GM12878 (cell line): ENCODE data around the gene C2orf74. TPM values are rescaled to one million over a fixed set of nuclear protein-coding genes. Genes with fewer than 3 reads are reported as not detected.

Experiments used
- ATAC-seq: fragments of 200-7000 bp; cut with Tn5 transposase; 3 replicates; pipeline ENCODE4 v1.9.1; 2020; ENCODE audit warnings: mild to moderate bottlenecking, moderate library complexity
- BruUV-seq: library from RNA; stranded (reverse); fragments of 400-500 nt; replicated peaks from 2 replicates; lab custom pipeline; 2021; lab: Mats Ljungman, UMichigan
- CTCF ChIA-PET: fragments of 300-600 bp; sonication (Branson Sonifier 250); formaldehyde crosslinking; extraction: SDS; loops from one replicate; lab custom pipeline; 2021; ENCODE audit warnings: inconsistent platforms; lab: Yijun Ruan, JAX
- POLR2A ChIA-PET: fragments of 350-600 bp; formaldehyde crosslinking; extraction: SDS; loops from one replicate; lab custom pipeline; 2021; ENCODE audit warnings: inconsistent platforms; lab: Charles Lee
- RAD21 ChIA-PET: fragments of 300-600 bp; sonication (Branson Sonifier 250); formaldehyde crosslinking; loops from one replicate; lab custom pipeline; 2023; ENCODE audit warnings: antibody characterized with exemption; ENCODE audit not compliant: unreplicated experiment; lab: Charles Lee
- SMC1A ChIA-PET: fragments of 300-600 bp; sonication (Branson Sonifier 250); formaldehyde crosslinking; loops from one replicate; lab custom pipeline; 2023; ENCODE audit not compliant: unreplicated experiment, uncharacterized antibody; lab: Charles Lee
- DNase-seq: peaks from one replicate; pipeline ENCODE4 v3.0.0-alpha.2; 2011; ENCODE audit warnings: low read depth, low spot score
- FAIRE-seq: peaks from 3 replicates; lab custom pipeline; 2011; peaks lifted over from hg19 to GRCh38; lab: Jason Lieb, UNC
- H2AFZ ChIP-seq: 2 replicates; pipeline ENCODE4 v1.6.0; 2011; ENCODE audit warnings: low read depth, low read length, control low read depth; ENCODE audit not compliant: control insufficient read depth
- H3K27ac ChIP-seq: 2 replicates; pipeline ENCODE4 v1.5.1; 2011; ENCODE audit warnings: control low read depth; ENCODE audit not compliant: control insufficient read depth, insufficient read depth
- H3K27me3 ChIP-seq, 2 experiments: replicated peaks in 1 of 2; 2 replicates each; pipeline versions ENCODE4 v1.6.0 to v1.6.1; 2011; ENCODE audit warnings: low read length in 1 of 2; ENCODE audit not compliant: control insufficient read depth in 2 of 2, insufficient read depth in 2 of 2
- H3K36me3 ChIP-seq, 2 experiments: 2 replicates each; pipeline ENCODE4 v1.5.1; 2011; ENCODE audit warnings: low read length in 1 of 2; ENCODE audit not compliant: control insufficient read depth in 2 of 2, insufficient read depth in 2 of 2
- H3K4me1 ChIP-seq: 2 replicates; pipeline ENCODE4 v1.6.1; 2011; ENCODE audit warnings: mild to moderate bottlenecking, low read length, moderate library complexity, mixed read lengths; ENCODE audit not compliant: control insufficient read depth, insufficient read depth
- H3K4me2 ChIP-seq: 2 replicates; pipeline ENCODE4 v1.6.0; 2011; ENCODE audit warnings: control low read depth; ENCODE audit not compliant: control insufficient read depth, insufficient read depth
- H3K4me3 ChIP-seq: fragments of 200-600 bp; sonication (generic); 2 replicates; pipeline ENCODE4 v1.5.1; 2016
- H3K79me2 ChIP-seq: 2 replicates; pipeline ENCODE4 v1.6.0; 2011; ENCODE audit warnings: low read length; ENCODE audit not compliant: control insufficient read depth, insufficient read depth
- H3K9ac ChIP-seq: 2 replicates; pipeline ENCODE4 v1.8.0; 2011; ENCODE audit warnings: low read length, control low read depth, mixed read lengths; ENCODE audit not compliant: control insufficient read depth, insufficient read depth
- H3K9me3 ChIP-seq: replicated peaks from 3 replicates; pipeline ENCODE4 v1.5.1; 2011; ENCODE audit warnings: mild to moderate bottlenecking, low read length; ENCODE audit not compliant: control insufficient read depth, insufficient read depth
- H4K20me1 ChIP-seq: 2 replicates; pipeline ENCODE4 v1.6.0; 2011; ENCODE audit not compliant: control insufficient read depth, insufficient read depth
- BCL11A ChIP-seq: IDR thresholded peaks from 2 replicates; pipeline ENCODE4 v1.6.1; 2011; ENCODE audit warnings: low read depth, low read length
- CEBPB ChIP-seq, 2 experiments: fragments of 150-350 bp in 1 of 2; IDR thresholded peaks; 2 replicates each; pipeline ENCODE4 v1.6.1; 2012 to 2014; ENCODE audit warnings: low read depth in 2 of 2, low read length in 2 of 2, borderline replicate concordance in 1 of 2, inconsistent platforms in 1 of 2
- CREM ChIP-seq: IDR thresholded peaks from 2 replicates; pipeline ENCODE4 v1.6.1; 2014; ENCODE audit warnings: antibody characterized with exemption, low read depth
- EED ChIP-seq: sonication (generic); IDR thresholded peaks from 2 replicates; pipeline ENCODE4 v1.6.1; 2016; ENCODE audit warnings: antibody characterized with exemption, low read depth
- FOXM1 ChIP-seq: IDR thresholded peaks from 2 replicates; pipeline ENCODE4 v1.6.1; 2012; ENCODE audit warnings: low read depth, mild to moderate bottlenecking, inconsistent platforms, low read length, moderate library complexity
- MYB ChIP-seq: fragments of 150-350 bp; IDR thresholded peaks from 2 replicates; pipeline ENCODE4 v1.6.1; 2014; ENCODE audit warnings: mild to moderate bottlenecking, low read depth, low read length, borderline replicate concordance
- POLR2AphosphoS2 ChIP-seq: IDR thresholded peaks from 2 replicates; pipeline ENCODE4 v1.6.1; 2011; ENCODE audit warnings: low read depth, mild to moderate bottlenecking, low read length, improper control_type of control experiment, moderate library complexity
- RBBP5 ChIP-seq: fragments of 200-600 bp; sonication (generic); conservative IDR thresholded peaks from 2 replicates; pipeline ENCODE4 v1.6.1; 2016
- RUNX3 ChIP-seq: IDR thresholded peaks from 2 replicates; pipeline ENCODE4 v1.6.1; 2012; ENCODE audit warnings: low read length, inconsistent platforms
- SIN3A ChIP-seq: IDR thresholded peaks from 2 replicates; pipeline ENCODE4 v1.6.1; 2012; ENCODE audit warnings: low read depth, low read length, improper control_type of control experiment
- SREBF2 ChIP-seq: IDR thresholded peaks from 2 replicates; pipeline ENCODE4 v1.6.1; 2012; ENCODE audit warnings: mild to moderate bottlenecking, low read length
- SUZ12 ChIP-seq: fragments of 200-600 bp; sonication (generic); IDR thresholded peaks from one replicate; pipeline ENCODE4 v1.6.1; 2018; ENCODE audit warnings: antibody characterized with exemption, mild to moderate bottlenecking; ENCODE audit not compliant: unreplicated experiment
- TAF1 ChIP-seq: IDR thresholded peaks from 2 replicates; pipeline ENCODE4 v1.6.1; 2011; ENCODE audit warnings: mild to moderate bottlenecking, low read depth, low read length, borderline replicate concordance
- WGBS: methylation state at CpG from one replicate; pipeline ENCODE4 v1.1.6; 2016; ENCODE audit warnings: low lambda C conversion rate; ENCODE audit not compliant: insufficient replicate concordance, insufficient coverage; ENCODE audit errors: missing lambda C conversion rate; 5-methylcytosine and 5-hydroxymethylcytosine counted together
- in situ Hi-C: fragments of 300-500 bp; cut with MboI; formaldehyde crosslinking; loops from 9 replicates; pipeline ENCODE4 v1.14.3; 2018; ENCODE audit warnings: mixed read lengths
- intact Hi-C: fragments of 100-400 bp; cut with micrococcal nuclease; formaldehyde crosslinking; loops from one replicate; pipeline ENCODE4 v1.14.2; 2022; ENCODE audit not compliant: unreplicated experiment
- polyA plus RNA-seq, 11 experiments: library from polyadenylated mRNA; depleted of rRNA in 4 of 11; unstranded in 6 of 11; stranded (reverse) in 5 of 11; fragments of >200 nt; fragmentation: Nextera tagmentation in 4 of 11; fragmentation: Illumina TruSeq in 1 of 11; extraction: Ambion mirVana in 4 of 11; extraction: Trizol in 1 of 11; gene quantifications; 1 replicate in 1 of 11; 2 replicates in 10 of 11; pipeline versions ENCODE4 v1.2.1 to v1.2.3, GENCODE V29; 2011 to 2016; ENCODE audit warnings: inconsistent platforms in 2 of 11, missing spikeins in 2 of 11, low read depth in 1 of 11
- total RNA-seq, 4 experiments: library from RNA; depleted of rRNA in 3 of 4; stranded (reverse); fragments of >200 nt in 3 of 4; fragmentation: Illumina TruSeq in 1 of 4; extraction: Trizol in 1 of 4; gene quantifications; 2 replicates each; pipeline versions ENCODE4 v1.2.1 to v1.2.3, GENCODE V29; 2013 to 2021
- TF ChIP-seq, protein P1 (sequence below): fragments of 450-650 bp; IDR thresholded peaks from 2 replicates; pipeline ENCODE4 v1.6.1; 2017; ENCODE audit warnings: mild to moderate bottlenecking, moderate library complexity

The C2orf74 gene
- total and polyA plus RNA-seq, 10 of the 15 experiments (the other 5 are each of a cell fraction or from before 2014, with no cell fraction given): 3.8 to 25.0 (median 15.2) TPM

DNA sequence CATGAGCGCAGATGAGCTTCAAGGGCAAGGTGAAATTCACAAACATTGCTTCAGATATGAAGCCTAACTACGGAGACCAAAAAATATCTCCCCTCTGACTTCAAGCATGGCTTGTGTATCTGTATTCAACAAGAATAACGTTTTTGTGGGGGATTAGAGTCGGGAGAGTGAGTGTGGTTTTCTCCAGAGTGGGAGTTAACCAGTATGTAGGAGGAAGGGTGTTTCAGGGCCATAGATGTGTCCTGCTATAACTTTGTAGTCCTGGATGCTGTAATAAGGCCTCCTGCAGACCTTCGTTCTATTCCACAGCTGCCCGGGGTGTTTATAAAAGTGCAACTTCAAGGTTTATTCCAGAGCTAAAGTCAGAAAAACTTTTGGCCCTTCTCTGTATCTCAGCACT is 12.9 kb upstream of the C2orf74 start:
- ChIA-PET SMC1A (no interaction called here), CTCF (interaction anchor here (0.7 kb wide), 1 partner anchor 716 kb away, joined by 4 read pairs; no protein-coding TSS in a partner anchor), POLR2A (no interaction called here), RAD21 (no interaction called here)
- Histone ChIP-seq H3K9me3 (no peaks in the 10 kb centered on the region), H3K27me3 (no peaks in the 10 kb centered on the region), H3K4me2 (no peak overlapping the region), H3K79me2 (peaks cover 3% of the 10 kb centered on the region; the same call in 1 of the 2 replicates), H3K9ac (no peak overlapping the region), H4K20me1 (no peaks in the 10 kb centered on the region), H3K4me3 (no peak overlapping the region), H3K4me1 (no peaks in the 10 kb centered on the region), H3K27ac (no peak overlapping the region), H3K36me3 (peaks cover 0 to 4% of the 10 kb centered on the region in 2 experiments; a peak in 1 of 4 replicates), H2AFZ (no peak overlapping the region)
- ATAC-seq: no peak
- in situ Hi-C loops (no loop called here), intact Hi-C loops (no loop called here)
- FAIRE-seq: no peak
- DNase-seq: no peak
- no TSS peak for BruUV-seq
- WGBS: 76% methylated on average over 6 of the region's 6 CpGs
- TF ChIP-seq BCL11A (no peak), SUZ12 (no peak), FOXM1 (no peak), RUNX3 (no peak), MYB (no peak), TAF1 (no peak), SREBF2 (no peak), RBBP5 (no peak), CREM (no peak), POLR2AphosphoS2 (no peak), CEBPB (IDR thresholded peaks at IDR 0.05; ENCODE audit: borderline replicate concordance in 1 of 2, low read depth in 2 of 2, low read length in 2 of 2) (no peak), EED (no peak), SIN3A (no peak)
- TF ChIP-seq, protein P1, sequence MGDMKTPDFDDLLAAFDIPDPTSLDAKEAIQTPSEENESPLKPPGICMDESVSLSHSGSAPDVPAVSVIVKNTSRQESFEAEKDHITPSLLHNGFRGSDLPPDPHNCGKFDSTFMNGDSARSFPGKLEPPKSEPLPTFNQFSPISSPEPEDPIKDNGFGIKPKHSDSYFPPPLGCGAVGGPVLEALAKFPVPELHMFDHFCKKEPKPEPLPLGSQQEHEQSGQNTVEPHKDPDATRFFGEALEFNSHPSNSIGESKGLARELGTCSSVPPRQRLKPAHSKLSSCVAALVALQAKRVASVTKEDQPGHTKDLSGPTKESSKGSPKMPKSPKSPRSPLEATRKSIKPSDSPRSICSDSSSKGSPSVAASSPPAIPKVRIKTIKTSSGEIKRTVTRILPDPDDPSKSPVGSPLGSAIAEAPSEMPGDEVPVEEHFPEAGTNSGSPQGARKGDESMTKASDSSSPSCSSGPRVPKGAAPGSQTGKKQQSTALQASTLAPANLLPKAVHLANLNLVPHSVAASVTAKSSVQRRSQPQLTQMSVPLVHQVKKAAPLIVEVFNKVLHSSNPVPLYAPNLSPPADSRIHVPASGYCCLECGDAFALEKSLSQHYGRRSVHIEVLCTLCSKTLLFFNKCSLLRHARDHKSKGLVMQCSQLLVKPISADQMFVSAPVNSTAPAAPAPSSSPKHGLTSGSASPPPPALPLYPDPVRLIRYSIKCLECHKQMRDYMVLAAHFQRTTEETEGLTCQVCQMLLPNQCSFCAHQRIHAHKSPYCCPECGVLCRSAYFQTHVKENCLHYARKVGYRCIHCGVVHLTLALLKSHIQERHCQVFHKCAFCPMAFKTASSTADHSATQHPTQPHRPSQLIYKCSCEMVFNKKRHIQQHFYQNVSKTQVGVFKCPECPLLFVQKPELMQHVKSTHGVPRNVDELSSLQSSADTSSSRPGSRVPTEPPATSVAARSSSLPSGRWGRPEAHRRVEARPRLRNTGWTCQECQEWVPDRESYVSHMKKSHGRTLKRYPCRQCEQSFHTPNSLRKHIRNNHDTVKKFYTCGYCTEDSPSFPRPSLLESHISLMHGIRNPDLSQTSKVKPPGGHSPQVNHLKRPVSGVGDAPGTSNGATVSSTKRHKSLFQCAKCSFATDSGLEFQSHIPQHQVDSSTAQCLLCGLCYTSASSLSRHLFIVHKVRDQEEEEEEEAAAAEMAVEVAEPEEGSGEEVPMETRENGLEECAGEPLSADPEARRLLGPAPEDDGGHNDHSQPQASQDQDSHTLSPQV: no peak
